CD4-positive, alpha-beta memory T cell (primary cell): ENCODE measurements around the gene PTCH1. TPM values are rescaled to one million over a fixed set of nuclear protein-coding genes. Genes with fewer than 3 reads are reported as not detected.

Experiments used
- CTCF ChIA-PET: fragments of 350-600 bp; sonication (Branson Sonifier 250); formaldehyde crosslinking; loops from one replicate; lab custom pipeline; 2021; ENCODE audit warnings: inconsistent platforms; ENCODE audit not compliant: partially characterized antibody; lab: Charles Lee
- POLR2A ChIA-PET: fragments of 350-600 bp; sonication (Branson Sonifier 250); formaldehyde crosslinking; loops from one replicate; lab custom pipeline; 2021; ENCODE audit not compliant: partially characterized antibody; lab: Charles Lee
- DNase-seq, 5 donors: peaks; one replicate each; pipeline versions ENCODE4 v3.0.0 to v3.0.0-alpha.2; 2020 to 2022; ENCODE audit warnings: mixed read lengths in 1 of 5
- H3K27ac ChIP-seq: one replicate; pipeline ENCODE4 v1.7.0; 2013; ENCODE audit warnings: low read depth, low read length
- H3K27me3 ChIP-seq: 2 replicates; pipeline ENCODE4 v1.7.0; 2013; ENCODE audit warnings: mild to moderate bottlenecking, low read length, moderate library complexity; ENCODE audit not compliant: insufficient read depth
- H3K36me3 ChIP-seq: 2 replicates; pipeline ENCODE4 v1.7.0; 2013; ENCODE audit warnings: mild to moderate bottlenecking, low read length, moderate library complexity; ENCODE audit not compliant: insufficient read depth
- H3K4me1 ChIP-seq: 2 replicates; pipeline ENCODE4 v1.7.0; 2013; ENCODE audit warnings: mild to moderate bottlenecking, low read length, moderate library complexity; ENCODE audit not compliant: insufficient read depth
- H3K4me3 ChIP-seq, 2 donors: one replicate each; pipeline ENCODE4 v1.7.0; 2013; ENCODE audit warnings: low read length in 2 of 2, mild to moderate bottlenecking in 1 of 2
- H3K9me3 ChIP-seq, 2 donors: one replicate each; pipeline ENCODE4 v1.7.0; 2013; ENCODE audit warnings: low read length in 2 of 2, control low read depth in 1 of 2; ENCODE audit not compliant: control insufficient read depth in 1 of 2
- H3K27ac Mint-ChIP-seq, 7 donors: one replicate each; pipeline ENCODE4 v1.8.0; 2020 to 2021; ENCODE audit warnings: mixed read lengths in 7 of 7, mild to moderate bottlenecking in 6 of 7, inconsistent platforms in 3 of 7, moderate library complexity in 3 of 7
- H3K27me3 Mint-ChIP-seq, 2 donors: one replicate each; pipeline ENCODE4 v1.8.0; 2020 to 2021; ENCODE audit warnings: mixed read lengths in 2 of 2
- H3K36me3 Mint-ChIP-seq, 2 donors: one replicate each; pipeline ENCODE4 v1.8.0; 2020 to 2021; ENCODE audit warnings: mixed read lengths in 2 of 2, inconsistent platforms in 1 of 2, mild to moderate bottlenecking in 1 of 2
- H3K4me1 Mint-ChIP-seq, 4 donors: one replicate each; pipeline ENCODE4 v1.8.0; 2020 to 2021; ENCODE audit warnings: mixed read lengths in 4 of 4, mild to moderate bottlenecking in 1 of 4
- H3K4me3 Mint-ChIP-seq, 8 donors: one replicate each; pipeline ENCODE4 v1.8.0; 2020 to 2021; ENCODE audit warnings: mixed read lengths in 8 of 8, mild to moderate bottlenecking in 7 of 8, moderate library complexity in 6 of 8, inconsistent platforms in 3 of 8
- H3K9me3 Mint-ChIP-seq, 8 donors: one replicate each; pipeline ENCODE4 v1.8.0; 2020 to 2021; ENCODE audit warnings: mixed read lengths in 8 of 8, mild to moderate bottlenecking in 5 of 8, inconsistent platforms in 3 of 8, moderate library complexity in 1 of 8
- intact Hi-C: fragments of 100-400 bp; cut with micrococcal nuclease; formaldehyde crosslinking; loops from one replicate; pipeline ENCODE4 v1.15.1; 2023
- polyA plus RNA-seq, 2 donors: library from polyadenylated mRNA; unstranded; fragments of 300-500 nt; fragmentation: Illumina TruSeq; gene quantifications; one replicate each; pipeline ENCODE4 v1.2.3, GENCODE V29; 2021
- total RNA-seq, 2 experiments: library from RNA; stranded (reverse); gene quantifications; one replicate each; pipeline ENCODE4 v1.2.3, GENCODE V29; 2021

The PTCH1 gene
- total and polyA plus RNA-seq, 4 experiments from 2014 or later: 2.7 to 23.0 (median 16.2) TPM

DNA sequence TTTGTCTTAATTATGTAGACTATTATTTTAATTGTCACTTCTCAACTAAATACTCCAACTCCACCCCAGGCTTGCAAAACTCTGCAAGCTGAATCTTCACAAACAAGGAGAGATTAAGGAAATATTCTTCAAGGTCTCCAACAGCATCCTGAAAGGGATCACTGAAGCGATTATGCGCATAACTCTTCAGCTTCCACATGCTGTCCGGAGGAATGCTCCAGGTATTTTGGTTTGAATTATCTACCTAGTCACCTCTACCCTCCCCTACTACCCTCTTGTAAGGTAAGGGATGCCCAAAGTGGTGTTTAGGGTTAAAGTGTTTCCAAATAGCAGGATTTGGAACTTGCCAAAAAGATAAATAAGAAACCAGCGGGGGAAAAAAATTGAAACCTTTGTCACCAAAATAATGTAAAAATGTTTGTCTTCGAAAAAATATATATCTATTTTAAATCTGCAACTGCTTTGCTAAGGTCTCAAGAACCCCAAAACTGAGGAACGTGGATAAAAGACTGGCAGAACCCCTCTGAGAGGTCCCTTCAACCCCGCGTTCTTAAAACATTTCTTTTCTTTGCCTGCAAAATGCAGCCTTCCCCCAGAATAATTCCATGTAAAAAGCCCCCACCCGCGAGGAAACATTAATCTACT is 11.6 kb downstream of the PTCH1 start:
- ChIA-PET CTCF (interaction anchor here (0.9 to 1.9 kb wide), 2 partner anchors 10 to 169 kb away, joined by 3 to 7 read pairs; no protein-coding TSS in a partner anchor), POLR2A (interaction anchor here (1.0 to 6.6 kb wide), 2 partner anchors 10 to 369 kb away, joined by 3 to 82 read pairs; no protein-coding TSS in a partner anchor)
- peak overlapping the region; percentile 16 to 87 (median 83) for H3K27ac Mint-ChIP-seq
- H3K4me1 Mint-ChIP-seq: peaks cover 13 to 69% (median 44%) of the 10 kb centered on the region in 4 donors
- H3K36me3 Mint-ChIP-seq: peaks cover 0 to 22% of the 10 kb centered on the region in 2 donors
- H3K4me3 Mint-ChIP-seq: peak overlapping the region; percentile 84 to 92 (median 88)
- peaks cover 44% of the 10 kb centered on the region for H3K4me1 ChIP-seq
- H3K9me3 Mint-ChIP-seq: peaks cover 0 to 2% (median 0%) of the 10 kb centered on the region in 8 donors
- H3K36me3 ChIP-seq: no peaks in the 10 kb centered on the region
- peaks cover 7 to 9% of the 10 kb centered on the region in 2 donors for H3K27me3 Mint-ChIP-seq
- intact Hi-C loops: loop anchor here (5.0 kb wide), 1 partner anchor 512 kb away; no protein-coding TSS in a partner anchor
- no peak overlapping the region for H3K4me3 ChIP-seq
- H3K27ac ChIP-seq: no peak overlapping the region
- no peak for DNase-seq
- H3K27me3 ChIP-seq: peaks cover 9% of the 10 kb centered on the region
- no peaks in the 10 kb centered on the region for H3K9me3 ChIP-seq

DNA sequence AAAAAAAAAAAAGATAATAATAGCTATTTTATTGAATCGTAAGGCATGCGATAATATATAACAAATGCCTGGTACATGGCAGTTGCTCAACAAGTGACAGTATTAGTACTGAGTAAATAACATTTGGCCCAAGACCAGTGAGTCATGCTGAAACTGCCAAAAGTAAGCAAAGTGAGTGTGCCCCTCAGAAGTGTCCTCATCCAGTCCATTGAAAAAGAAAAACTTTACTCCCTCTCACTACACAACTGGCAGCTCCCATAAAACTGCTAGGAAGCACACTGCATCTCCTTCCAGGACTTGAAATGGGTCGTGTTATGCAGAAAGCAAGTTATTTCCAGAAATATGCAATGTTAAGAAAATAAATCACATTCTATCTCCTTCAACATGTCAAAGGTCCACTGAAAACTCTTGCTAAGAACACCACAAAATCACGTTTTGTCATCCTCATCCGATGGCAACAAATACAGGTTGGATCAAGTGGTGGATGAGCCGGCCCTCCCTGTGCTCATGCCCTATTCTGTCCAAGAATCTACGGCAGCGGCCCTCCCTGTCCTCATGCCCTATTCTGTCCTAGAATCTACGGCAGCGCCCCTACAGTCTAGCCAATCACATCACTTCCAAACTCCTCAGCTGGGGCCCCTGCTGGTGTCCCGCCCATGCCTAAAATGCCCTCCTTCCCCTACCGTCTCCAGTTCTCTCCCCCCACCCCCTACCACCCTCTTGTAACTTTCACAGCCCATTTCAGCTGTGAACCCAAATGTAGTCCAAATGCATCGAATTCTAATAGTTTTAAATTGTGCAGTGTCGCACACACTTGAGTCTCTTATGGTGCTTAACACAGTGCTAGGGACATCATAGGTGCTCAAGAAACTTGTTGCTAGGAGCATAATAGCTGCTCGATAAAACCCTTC is 12.5 kb downstream of the PTCH1 start:
- Histone ChIP-seq H3K27me3 (peaks cover 5% of the 10 kb centered on the region), H3K4me1 (peaks cover 35% of the 10 kb centered on the region), H3K9me3 (no peaks in the 10 kb centered on the region), H3K4me3 (no peak overlapping the region), H3K36me3 (no peaks in the 10 kb centered on the region), H3K27ac (no peak overlapping the region)
- H3K27me3 Mint-ChIP-seq: peaks cover 7 to 9% of the 10 kb centered on the region in 2 donors
- CTCF ChIA-PET: interaction anchor here (1.9 kb wide), 1 partner anchor 9 kb away, joined by 7 read pairs; no protein-coding TSS in a partner anchor
- peaks cover 10 to 61% (median 42%) of the 10 kb centered on the region in 4 donors for H3K4me1 Mint-ChIP-seq
- intact Hi-C loops: no loop called here
- POLR2A ChIA-PET: interaction anchor here (6.6 kb wide), 1 partner anchor 9 kb away, joined by 82 read pairs; no protein-coding TSS in a partner anchor
- H3K9me3 Mint-ChIP-seq: peaks cover 0 to 2% (median 0%) of the 10 kb centered on the region in 8 donors
- DNase-seq: peak in 1 of 5 donors; percentile 35
- H3K36me3 Mint-ChIP-seq: peaks cover 0 to 15% of the 10 kb centered on the region in 2 donors
- H3K27ac Mint-ChIP-seq: peak overlapping the region in 3 of 7 donors; percentile 42 to 83 (median 78)
- H3K4me3 Mint-ChIP-seq: peak overlapping the region in 7 of 8 donors; percentile 76 to 92 (median 88)

DNA sequence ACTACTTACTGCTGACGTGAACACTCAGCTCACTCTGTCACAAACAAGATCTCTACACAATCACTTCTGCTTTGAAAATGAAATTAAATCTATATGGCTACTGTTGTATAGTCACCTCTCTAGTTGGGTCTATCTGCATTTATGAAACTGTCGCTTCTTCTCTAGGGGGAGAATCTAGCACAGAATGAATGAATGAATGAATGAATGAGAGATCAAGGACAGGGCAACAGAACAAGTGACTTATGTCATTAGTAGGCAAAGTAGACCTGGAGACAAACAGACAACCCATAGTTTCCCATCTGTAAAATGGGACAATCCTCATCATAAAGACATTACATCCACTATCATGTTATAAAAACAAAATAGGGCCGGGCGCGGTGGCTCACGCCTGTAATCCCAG is 13.4 kb downstream of the PTCH1 start:
- H3K4me1 ChIP-seq: peaks cover 33% of the 10 kb centered on the region
- no peaks in the 10 kb centered on the region for H3K36me3 ChIP-seq
- DNase-seq: no peak
- H3K4me3 ChIP-seq: no peak overlapping the region
- Mint-ChIP-seq H3K27ac (peak overlapping the region in 1 of 7 donors; percentile 13), H3K4me3 (peak overlapping the region in 4 of 8 donors; percentile 10 to 58 (median 52)), H3K27me3 (peaks cover 5 to 9% of the 10 kb centered on the region in 2 donors), H3K9me3 (peaks cover 0 to 2% (median 0%) of the 10 kb centered on the region in 8 donors), H3K36me3 (peaks cover 0 to 10% of the 10 kb centered on the region in 2 donors), H3K4me1 (peaks cover 10 to 66% (median 45%) of the 10 kb centered on the region in 4 donors)
- ChIA-PET POLR2A (interaction anchor here (6.6 kb wide), 1 partner anchor 8 kb away, joined by 82 read pairs; no protein-coding TSS in a partner anchor), CTCF (interaction anchor here (1.9 kb wide), 1 partner anchor 9 kb away, joined by 7 read pairs; no protein-coding TSS in a partner anchor)
- no peaks in the 10 kb centered on the region for H3K9me3 ChIP-seq
- no peak overlapping the region for H3K27ac ChIP-seq
- peaks cover 5% of the 10 kb centered on the region for H3K27me3 ChIP-seq
- intact Hi-C loops: no loop called here

DNA sequence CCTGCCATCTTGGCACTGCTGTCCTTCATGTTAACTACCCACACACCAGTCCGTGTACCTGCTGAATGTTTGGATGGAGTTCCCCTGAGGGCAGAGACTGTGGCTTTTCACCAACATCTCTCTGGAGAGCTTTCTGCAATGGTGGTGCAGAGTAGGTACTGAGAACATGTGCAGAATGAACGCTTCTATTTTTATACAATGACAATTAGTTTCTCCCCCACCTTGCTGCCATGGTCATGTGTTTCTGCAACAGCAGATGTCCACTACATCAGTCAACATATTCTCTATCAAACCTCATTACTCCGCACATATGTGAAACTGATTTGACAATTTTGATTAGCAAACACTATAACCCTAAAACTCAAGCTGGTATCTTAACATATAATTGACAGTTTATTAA is 14.5 kb downstream of the PTCH1 start:
- Histone ChIP-seq H3K36me3 (no peaks in the 10 kb centered on the region), H3K27me3 (peaks cover 5% of the 10 kb centered on the region), H3K4me3 (no peak overlapping the region), H3K27ac (no peak overlapping the region), H3K9me3 (no peaks in the 10 kb centered on the region), H3K4me1 (peaks cover 41% of the 10 kb centered on the region)
- peaks cover 0 to 3% of the 10 kb centered on the region in 2 donors for H3K36me3 Mint-ChIP-seq
- intact Hi-C loops: no loop called here
- peak overlapping the region in 1 of 7 donors; percentile 62 for H3K27ac Mint-ChIP-seq
- no peak overlapping the region for H3K4me3 Mint-ChIP-seq
- peaks cover 14 to 69% (median 52%) of the 10 kb centered on the region in 4 donors for H3K4me1 Mint-ChIP-seq
- no peak for DNase-seq
- no peaks in the 10 kb centered on the region for H3K9me3 Mint-ChIP-seq
- ChIA-PET POLR2A (no interaction called here), CTCF (no interaction called here)
- peaks cover 7 to 8% of the 10 kb centered on the region in 2 donors for H3K27me3 Mint-ChIP-seq

DNA sequence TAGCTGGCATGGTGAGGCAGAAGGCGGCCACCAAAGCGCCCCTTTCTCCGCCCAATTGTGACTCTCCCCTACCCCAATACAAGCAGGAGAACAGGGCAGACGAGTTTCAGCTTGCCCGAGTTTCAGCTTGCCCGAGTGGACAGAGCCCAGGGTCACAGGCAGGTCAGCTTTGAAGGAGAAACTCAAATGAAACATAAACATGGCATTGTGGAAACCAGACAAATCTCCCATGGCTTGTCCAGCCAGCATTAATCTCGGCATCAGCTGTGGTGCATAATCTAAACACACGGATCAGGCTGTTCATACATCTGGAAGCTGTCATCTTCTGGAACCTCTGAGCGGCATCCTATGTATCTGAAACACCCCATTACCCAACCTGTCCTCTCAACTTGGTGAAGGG is 16.9 kb downstream of the PTCH1 start:
- Mint-ChIP-seq H3K27ac (peak overlapping the region in 1 of 7 donors; percentile 43), H3K4me1 (peaks cover 16 to 79% (median 55%) of the 10 kb centered on the region in 4 donors), H3K9me3 (no peaks in the 10 kb centered on the region), H3K4me3 (no peak overlapping the region), H3K27me3 (peaks cover 7 to 8% of the 10 kb centered on the region in 2 donors), H3K36me3 (no peaks in the 10 kb centered on the region)
- peaks cover 41% of the 10 kb centered on the region for H3K4me1 ChIP-seq
- H3K27me3 ChIP-seq: peaks cover 5% of the 10 kb centered on the region
- CTCF ChIA-PET: no interaction called here
- H3K36me3 ChIP-seq: no peaks in the 10 kb centered on the region
- DNase-seq: no peak
- intact Hi-C loops: loop anchor here (10.0 kb wide), 1 partner anchor 75 kb away; no protein-coding TSS in a partner anchor
- no peak overlapping the region for H3K27ac ChIP-seq
- POLR2A ChIA-PET: no interaction called here
- H3K9me3 ChIP-seq: no peaks in the 10 kb centered on the region
- no peak overlapping the region for H3K4me3 ChIP-seq

DNA sequence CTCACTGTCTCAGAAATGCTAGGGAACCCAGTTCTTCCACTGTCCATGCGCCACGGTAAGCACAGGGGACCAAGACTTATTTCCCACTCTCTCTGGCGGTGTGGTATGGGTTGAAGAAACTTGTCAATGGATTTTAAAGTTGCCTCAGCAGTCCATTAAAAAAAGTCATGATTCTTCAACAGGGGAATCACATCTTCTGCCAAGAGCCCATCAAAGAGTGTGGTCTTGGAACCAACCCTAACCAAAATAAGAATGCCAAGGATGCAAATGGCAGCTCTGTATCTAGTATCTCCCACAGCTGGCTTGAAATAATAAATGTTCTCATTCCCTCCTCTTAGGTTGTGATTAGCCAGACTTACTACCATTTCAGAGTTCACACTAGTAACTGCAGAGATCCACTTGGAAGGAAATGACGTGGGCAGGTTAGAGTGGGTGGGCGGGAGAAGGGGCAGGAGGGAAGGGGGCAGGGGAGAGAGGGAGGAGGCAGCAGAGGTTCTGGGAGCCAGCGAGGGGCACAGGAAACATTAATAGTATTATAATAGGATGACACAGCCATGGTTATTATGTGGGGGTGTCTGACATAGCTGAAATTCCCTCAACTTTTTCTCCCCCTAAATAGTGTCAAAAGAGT is 17.6 kb downstream of the PTCH1 start:
- ChIA-PET CTCF (no interaction called here), POLR2A (interaction anchor here (7.6 kb wide), 1 partner anchor 8 kb away, joined by 82 read pairs; no protein-coding TSS in a partner anchor)
- H3K4me3 Mint-ChIP-seq: no peak overlapping the region
- H3K9me3 Mint-ChIP-seq: no peaks in the 10 kb centered on the region
- no peak overlapping the region for H3K27ac Mint-ChIP-seq
- H3K4me1 Mint-ChIP-seq: peaks cover 22 to 79% (median 58%) of the 10 kb centered on the region in 4 donors
- Histone ChIP-seq H3K36me3 (no peaks in the 10 kb centered on the region), H3K27me3 (peaks cover 5% of the 10 kb centered on the region), H3K4me1 (peaks cover 41% of the 10 kb centered on the region), H3K4me3 (no peak overlapping the region), H3K27ac (no peak overlapping the region), H3K9me3 (no peaks in the 10 kb centered on the region)
- no peaks in the 10 kb centered on the region for H3K36me3 Mint-ChIP-seq
- intact Hi-C loops: loop anchor here (10.0 kb wide), 1 partner anchor 74 kb away; no protein-coding TSS in a partner anchor
- H3K27me3 Mint-ChIP-seq: peaks cover 6 to 8% of the 10 kb centered on the region in 2 donors
- DNase-seq: no peak
